Mucosa of rectum (tissue), 2 donors: ENCODE measurements around the gene NCK2.
"Not testable (repeated sequence)": the region's sequence is repeated elsewhere in the genome, so short reads cannot be mapped to it uniquely, and the experiment has no call there.

ENCODE experiments used
- H3K27ac ChIP-seq, 2 donors: one replicate each; pipeline ENCODE4 v1.7.0; 2013; ENCODE audit warnings: inconsistent platforms in 2 of 2, low read depth in 2 of 2, low read length in 2 of 2
- H3K27me3 ChIP-seq, 2 donors: one replicate each; pipeline ENCODE4 v1.7.0; 2013; ENCODE audit warnings: low read length in 2 of 2; ENCODE audit not compliant: control insufficient read depth in 2 of 2, insufficient read depth in 2 of 2
- H3K36me3 ChIP-seq, 2 donors: one replicate each; pipeline ENCODE4 v1.7.0; 2013; ENCODE audit warnings: low read length in 2 of 2; ENCODE audit not compliant: control insufficient read depth in 2 of 2, insufficient read depth in 2 of 2
- H3K4me1 ChIP-seq, 2 donors: one replicate each; pipeline ENCODE4 v1.7.0; 2013; ENCODE audit warnings: low read length in 2 of 2, mild to moderate bottlenecking in 1 of 2; ENCODE audit not compliant: control insufficient read depth in 2 of 2, insufficient read depth in 2 of 2
- H3K4me3 ChIP-seq, 2 donors: one replicate each; pipeline ENCODE4 v1.7.0; 2013; ENCODE audit warnings: low read length in 2 of 2
- H3K9ac ChIP-seq, 2 donors: one replicate each; pipeline ENCODE4 v1.7.0; 2013; ENCODE audit warnings: low read length in 2 of 2, low read depth in 1 of 2, mild to moderate bottlenecking in 1 of 2
- H3K9me3 ChIP-seq, 2 donors: one replicate each; pipeline ENCODE4 v1.7.0; 2013; ENCODE audit warnings: low read length in 2 of 2; ENCODE audit not compliant: control insufficient read depth in 2 of 2
- donor health status: healthy.
- donor health status: Normal muscosa, but diverticular disease.

NCK2 gene

GRCh38 chr2:105893011-105893995, 148.6 kb downstream of the NCK2 start:
- H3K4me3 ChIP-seq, result no peak overlapping the region
- peaks cover 8 to 23% of the 10 kb centered on the region in 2 donors for H3K36me3 ChIP-seq
- no peak overlapping the region for H3K9ac ChIP-seq
- H3K9me3 ChIP-seq, result no peaks in the 10 kb centered on the region
- H3K27ac ChIP-seq, result no peak overlapping the region
- no peaks in the 10 kb centered on the region for H3K27me3 ChIP-seq
- no peaks in the 10 kb centered on the region for H3K4me1 ChIP-seq

DNA sequence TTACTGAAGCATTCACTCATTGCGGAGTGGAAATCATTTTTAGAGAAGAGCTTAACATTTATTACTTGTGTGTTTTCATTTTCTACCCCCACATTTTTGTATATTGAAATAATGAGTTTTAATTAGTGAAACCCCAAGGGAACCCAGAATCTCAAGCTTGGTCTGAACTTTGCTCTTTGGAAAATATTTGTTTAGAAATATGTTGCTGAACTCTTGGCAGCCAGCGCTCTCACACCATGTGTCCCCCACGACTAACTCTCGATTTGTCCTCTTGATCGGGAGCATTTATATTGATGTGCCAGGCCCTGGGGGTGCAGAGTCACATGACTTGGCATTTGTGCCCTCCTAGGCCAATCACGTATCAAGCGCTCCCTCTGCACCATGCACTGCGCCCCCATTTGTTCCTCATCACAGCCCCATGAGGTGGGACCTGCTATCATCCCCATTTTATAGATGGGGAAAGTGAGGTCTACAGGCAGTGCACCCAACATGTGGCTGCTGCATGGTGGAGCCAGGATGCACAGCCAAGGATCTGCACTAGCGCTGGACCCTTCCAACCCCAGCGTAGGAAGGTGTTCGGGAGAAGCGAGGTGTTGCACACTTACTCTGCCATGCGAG, 149.7 kb downstream of the NCK2 start:
- Histone ChIP-seq H3K27ac (no peak overlapping the region), H3K9me3 (no peaks in the 10 kb centered on the region), H3K36me3 (peaks cover 8 to 18% of the 10 kb centered on the region in 2 donors), H3K27me3 (no peaks in the 10 kb centered on the region), H3K9ac (no peak overlapping the region), H3K4me3 (no peak overlapping the region), H3K4me1 (no peaks in the 10 kb centered on the region)

DNA sequence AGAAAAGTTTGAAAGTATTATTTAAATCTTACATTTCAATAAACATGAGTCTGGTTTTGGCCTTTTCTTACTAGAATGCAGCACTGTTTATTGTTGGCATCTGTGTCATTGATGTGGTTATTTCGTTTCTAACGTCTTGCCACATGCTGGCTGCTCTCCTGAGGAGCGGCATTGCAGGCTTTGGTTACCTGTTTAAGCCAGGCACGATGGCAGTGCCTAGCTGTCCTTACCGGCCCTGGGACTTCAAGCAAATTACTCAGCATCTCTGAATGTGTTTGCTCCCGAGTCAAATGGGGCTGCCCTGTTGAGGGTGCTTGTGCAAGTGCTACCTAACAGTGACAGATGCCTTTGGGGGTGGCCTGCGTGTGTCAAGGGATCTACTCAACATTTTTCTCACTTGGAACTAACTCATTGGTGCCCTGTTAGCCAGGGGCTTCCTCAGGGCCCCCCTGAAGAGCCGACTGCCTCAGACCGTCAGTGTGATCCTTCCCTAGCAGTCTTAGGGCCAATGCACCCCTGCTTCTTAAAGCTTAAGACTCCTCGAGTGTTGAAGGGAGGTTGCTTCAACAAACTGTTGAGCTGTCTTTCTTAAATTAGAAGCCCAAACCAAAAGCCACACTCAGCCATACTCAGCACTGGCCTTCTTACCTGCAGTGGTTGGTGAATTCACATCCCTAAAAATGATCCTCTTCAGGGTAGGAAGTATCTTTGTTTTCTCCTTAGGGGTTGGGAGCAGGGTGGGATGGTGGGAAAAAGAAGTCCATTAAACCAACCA, 151.5 kb downstream of the NCK2 start:
- H3K27me3 ChIP-seq, result no peaks in the 10 kb centered on the region
- no peaks in the 10 kb centered on the region for H3K4me1 ChIP-seq
- no peak overlapping the region for H3K9ac ChIP-seq
- H3K27ac ChIP-seq, result no peak overlapping the region
- H3K9me3 ChIP-seq, result no peaks in the 10 kb centered on the region
- H3K36me3 ChIP-seq, result peaks cover 8 to 18% of the 10 kb centered on the region in 2 donors
- no peak overlapping the region for H3K4me3 ChIP-seq

GRCh38 chr2:105896765-105897163, 152.1 kb downstream of the NCK2 start:
- Histone ChIP-seq H3K36me3 (peaks cover 8 to 18% of the 10 kb centered on the region in 2 donors), H3K9me3 (no peaks in the 10 kb centered on the region), H3K4me3 (no peak overlapping the region), H3K9ac (no peak overlapping the region), H3K4me1 (no peaks in the 10 kb centered on the region), H3K27ac (no peak overlapping the region), H3K27me3 (no peaks in the 10 kb centered on the region)

GRCh38 chr2:105897694-105898093, 153.0 kb downstream of the NCK2 start:
- not testable (repeated sequence) for H3K4me1 ChIP-seq, H3K27me3 ChIP-seq, H3K4me3 ChIP-seq, H3K27ac ChIP-seq, H3K9me3 ChIP-seq, H3K9ac ChIP-seq
- peaks cover 8 to 18% of the 10 kb centered on the region in 2 donors for H3K36me3 ChIP-seq

DNA sequence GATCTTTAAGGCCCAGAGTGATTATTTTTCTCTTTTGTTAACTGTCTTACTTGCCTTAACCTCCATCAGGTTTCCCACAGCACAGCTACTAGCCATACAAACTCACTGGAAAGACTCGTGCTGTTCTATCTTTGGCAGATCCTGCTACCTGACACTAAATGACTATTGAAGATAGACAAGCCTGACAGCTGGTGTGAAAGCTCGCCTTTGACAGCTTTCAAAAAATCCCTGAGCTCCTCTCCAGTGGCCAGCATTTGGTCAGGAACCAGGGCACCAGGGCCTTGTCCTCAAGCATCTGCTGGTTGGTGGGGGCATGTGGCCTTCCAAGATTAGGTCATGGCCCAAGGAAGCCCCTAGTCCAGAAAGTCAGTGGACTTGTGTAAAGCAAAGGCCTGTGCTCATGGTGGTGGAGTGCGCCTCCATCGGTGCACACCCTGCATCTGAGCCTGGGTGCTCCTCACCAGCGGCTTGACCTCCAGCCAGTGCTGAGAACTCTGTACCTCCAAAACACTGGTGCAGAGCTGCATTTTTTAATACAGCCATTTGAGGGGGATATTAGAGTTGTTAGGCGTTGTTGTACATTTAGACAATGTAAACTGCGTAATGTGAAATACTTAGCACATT, 158.5 kb downstream of the NCK2 start:
- H3K9me3 ChIP-seq, result no peaks in the 10 kb centered on the region
- H3K27me3 ChIP-seq, result no peaks in the 10 kb centered on the region
- no peak overlapping the region for H3K9ac ChIP-seq
- no peaks in the 10 kb centered on the region for H3K4me1 ChIP-seq
- H3K27ac ChIP-seq, result no peak overlapping the region
- H3K36me3 ChIP-seq, result no peaks in the 10 kb centered on the region
- H3K4me3 ChIP-seq, result no peak overlapping the region

GRCh38 chr2:105904938-105905337, 160.2 kb downstream of the NCK2 start:
- Histone ChIP-seq H3K9ac (no peak overlapping the region), H3K36me3 (no peaks in the 10 kb centered on the region), H3K27ac (no peak overlapping the region), H3K9me3 (no peaks in the 10 kb centered on the region), H3K4me3 (no peak overlapping the region), H3K4me1 (no peaks in the 10 kb centered on the region), H3K27me3 (no peaks in the 10 kb centered on the region)

- no peak overlapping the region for H3K27ac ChIP-seq
- H3K4me3 ChIP-seq, result no peak overlapping the region
- H3K36me3 ChIP-seq, result no peaks in the 10 kb centered on the region
- H3K9me3 ChIP-seq, result no peaks in the 10 kb centered on the region
- no peak overlapping the region for H3K9ac ChIP-seq
- no peaks in the 10 kb centered on the region for H3K4me1 ChIP-seq
- H3K27me3 ChIP-seq, result no peaks in the 10 kb centered on the region
These were observed 161.8 kb downstream of the NCK2 start for GRCh38 chr2:105906481-105906880.

DNA sequence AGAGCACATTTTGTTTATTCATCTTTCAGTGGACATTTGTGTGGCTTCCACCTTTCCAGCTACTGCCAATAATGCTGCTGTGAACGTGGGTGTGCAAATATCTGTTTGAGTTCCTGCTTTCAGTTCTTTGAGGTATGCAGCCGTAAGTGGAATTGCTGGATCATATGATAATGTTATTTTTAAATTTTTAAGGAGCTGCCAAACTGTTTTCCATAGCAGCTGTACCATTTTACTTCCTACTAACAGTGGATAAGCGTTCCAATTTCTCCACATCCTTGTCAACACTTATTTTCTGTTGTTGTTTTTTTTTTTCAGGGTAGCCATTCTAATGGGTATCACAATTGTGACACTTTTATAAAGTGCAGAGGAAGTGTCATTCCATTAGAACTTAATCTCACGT, 162.5 kb downstream of the NCK2 start:
- H3K4me3 ChIP-seq, result no peak overlapping the region
- no peak overlapping the region for H3K27ac ChIP-seq
- H3K9me3 ChIP-seq, result no peaks in the 10 kb centered on the region
- H3K9ac ChIP-seq, result no peak overlapping the region
- no peaks in the 10 kb centered on the region for H3K36me3 ChIP-seq
- H3K4me1 ChIP-seq, result no peaks in the 10 kb centered on the region
- no peaks in the 10 kb centered on the region for H3K27me3 ChIP-seq
